ENCODE measurements around the gene PLK4.
"Not testable (repeated sequence)": the region's sequence is repeated elsewhere in the genome, so short reads cannot be mapped to it uniquely, and the experiment has no call there.

Gene PLK4

GRCh38 chr4:127896069-127896468 is 15.4 kb downstream of the PLK4 start:
- TF ChIP-seq CTCF (IDR thresholded peaks at IDR 0.05; ENCODE audit: control extremely low read depth, extremely low read depth, low read depth, missing control alignments): no peak
- ChIA-PET CTCF (no interaction called here), POLR2A (no interaction called here)
- no peak for DNase-seq (ENCODE audit: extremely low spot score)

- ChIA-PET POLR2A (no interaction called here), CTCF (no interaction called here)
- DNase-seq (ENCODE audit: extremely low spot score): no peak
- no peak for TF ChIP-seq CTCF (IDR thresholded peaks at IDR 0.05; ENCODE audit: control extremely low read depth, extremely low read depth, low read depth, missing control alignments)
Observed at GRCh38 chr4:127896528-127896927, 15.8 kb downstream of the PLK4 start.

- POLR2A ChIA-PET; DNase-seq (ENCODE audit: extremely low spot score); CTCF ChIA-PET: not testable (repeated sequence)
Observed at GRCh38 chr4:127899682-127900081, 19.0 kb downstream of the PLK4 start.

GRCh38 chr4:127905029-127905428 is 24.3 kb downstream of the PLK4 start:
- POLR2A ChIA-PET: no interaction called here
- CTCF ChIA-PET: interaction anchor here (1.6 kb wide), 1 partner anchor 12 kb away, joined by 4 read pairs; no protein-coding TSS in a partner anchor
- TF ChIP-seq CTCF (IDR thresholded peaks at IDR 0.05; ENCODE audit: control extremely low read depth, extremely low read depth, low read depth, missing control alignments): no peak
- no peak for DNase-seq (ENCODE audit: extremely low spot score)

- no peak for TF ChIP-seq CTCF (IDR thresholded peaks at IDR 0.05; ENCODE audit: control extremely low read depth, extremely low read depth, low read depth, missing control alignments)
- ChIA-PET CTCF (interaction anchor here (1.2 to 1.9 kb wide), 4 partner anchors 9 to 102 kb away, joined by 3 to 9 read pairs (median 4); no protein-coding TSS in a partner anchor), POLR2A (no interaction called here)
- DNase-seq (ENCODE audit: extremely low spot score): no peak
Observed at GRCh38 chr4:127916512-127916911, 35.8 kb downstream of the PLK4 start.

- ChIA-PET POLR2A (no interaction called here), CTCF (interaction anchor here (1.1 to 1.9 kb wide), 5 partner anchors 9 to 102 kb away, joined by 3 to 9 read pairs (median 4); no protein-coding TSS in a partner anchor)
- TF ChIP-seq CTCF (IDR thresholded peaks at IDR 0.05; ENCODE audit: control extremely low read depth, extremely low read depth, low read depth, missing control alignments): no peak
- no peak for DNase-seq (ENCODE audit: extremely low spot score)
Observed at GRCh38 chr4:127917151-127917550, 36.5 kb downstream of the PLK4 start.

- DNase-seq (ENCODE audit: extremely low spot score): no peak
- ChIA-PET CTCF (interaction anchor here (1.2 kb wide), 1 partner anchor 32 kb away, joined by 3 read pairs; no protein-coding TSS in a partner anchor), POLR2A (no interaction called here)
- TF ChIP-seq CTCF (IDR thresholded peaks at IDR 0.05; ENCODE audit: control extremely low read depth, extremely low read depth, low read depth, missing control alignments): no peak
Observed at GRCh38 chr4:127920521-127920920, 39.8 kb downstream of the PLK4 start.

Data from GM10248 (cell line).